GM04504 (cell line): ENCODE data around the gene ZNF77.
"Not testable (repeated sequence)": the region's sequence is repeated elsewhere in the genome, so short reads cannot be mapped to it uniquely, and the experiment has no call there.

ENCODE experiments used
- DNase-seq: peaks from one replicate; pipeline ENCODE4 v3.0.0-alpha.2; 2012; ENCODE audit warnings: low read depth

The ZNF77 gene

DNA sequence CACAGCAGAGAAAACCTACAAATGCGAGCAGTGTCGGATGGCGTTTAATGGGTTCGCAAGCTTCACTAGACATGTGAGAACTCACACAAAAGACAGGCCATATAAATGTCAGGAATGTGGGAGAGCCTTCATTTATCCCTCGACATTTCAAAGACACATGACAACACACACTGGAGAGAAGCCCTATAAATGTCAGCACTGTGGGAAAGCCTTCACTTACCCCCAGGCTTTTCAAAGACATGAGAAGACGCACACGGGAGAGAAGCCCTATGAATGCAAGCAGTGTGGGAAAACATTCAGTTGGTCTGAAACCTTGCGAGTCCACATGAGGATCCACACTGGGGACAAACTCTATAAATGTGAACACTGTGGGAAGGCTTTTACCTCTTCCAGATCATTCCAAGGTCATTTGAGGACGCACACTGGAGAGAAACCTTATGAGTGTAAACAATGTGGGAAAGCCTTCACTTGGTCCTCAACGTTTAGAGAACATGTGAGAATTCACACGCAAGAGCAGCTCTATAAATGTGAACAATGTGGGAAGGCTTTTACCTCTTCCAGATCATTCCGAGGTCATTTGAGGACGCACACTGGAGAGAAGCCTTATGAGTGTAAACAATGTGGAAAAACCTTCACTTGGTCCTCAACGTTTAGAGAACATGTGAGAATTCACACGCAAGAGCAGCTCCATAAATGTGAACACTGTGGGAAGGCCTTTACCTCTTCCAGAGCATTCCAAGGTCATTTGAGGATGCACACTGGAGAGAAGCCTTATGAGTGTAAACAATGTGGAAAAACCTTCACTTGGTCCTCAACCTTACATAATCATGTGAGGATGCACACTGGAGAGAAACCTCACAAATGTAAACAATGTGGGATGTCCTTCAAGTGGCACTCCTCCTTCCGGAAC, 27.2 kb downstream of the ZNF77 start:
- DNase-seq: no peak

DNA sequence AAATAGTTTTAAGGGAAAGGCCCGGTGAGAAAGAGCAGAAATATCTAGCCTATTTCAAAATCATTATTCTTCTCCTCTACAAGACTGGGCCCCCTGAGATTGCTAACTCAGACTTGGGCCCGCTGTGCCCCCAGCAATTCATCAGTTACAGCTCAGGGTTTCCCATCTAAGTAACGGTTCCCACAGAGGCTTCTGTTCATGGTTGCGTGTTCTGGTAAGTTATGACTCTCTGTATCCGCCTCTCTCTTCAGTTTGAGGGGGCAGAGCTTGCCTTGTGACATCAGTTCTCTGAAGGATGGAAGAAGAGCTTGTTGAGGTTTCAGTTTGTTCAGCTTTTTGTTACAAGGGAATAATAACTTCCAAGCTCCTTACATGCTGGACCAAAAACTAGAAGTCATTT, 32.5 kb downstream of the ZNF77 start:
- DNase-seq: no peak

DNA sequence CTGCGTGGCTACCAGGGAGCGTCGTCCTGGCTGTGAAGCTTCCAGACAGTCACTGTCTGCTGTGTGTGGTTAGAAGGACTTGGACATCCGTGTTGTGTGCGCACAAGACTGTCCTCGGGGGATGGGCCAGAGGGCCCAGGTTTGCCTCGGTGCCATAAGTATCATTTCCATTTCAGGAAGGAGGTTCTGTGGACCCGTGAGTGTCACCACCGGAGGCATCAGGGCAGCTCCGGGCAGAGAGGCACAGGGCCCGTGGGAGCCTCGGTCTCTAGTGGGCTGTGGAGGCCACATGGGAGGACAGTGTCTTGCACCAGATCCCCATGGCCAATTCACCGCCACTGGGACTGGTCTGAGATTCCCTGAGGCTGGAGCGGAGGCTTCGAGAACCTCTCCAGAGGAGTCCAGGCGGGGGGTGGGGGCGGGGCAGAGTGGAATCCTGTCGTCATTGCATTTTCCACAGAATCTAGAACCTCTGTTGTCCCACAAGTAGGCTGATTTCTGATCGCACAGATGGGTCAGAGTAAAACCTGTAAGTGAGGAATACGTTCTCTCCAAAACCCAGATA, 38.1 kb downstream of the ZNF77 start:
- DNase-seq: no peak

DNA sequence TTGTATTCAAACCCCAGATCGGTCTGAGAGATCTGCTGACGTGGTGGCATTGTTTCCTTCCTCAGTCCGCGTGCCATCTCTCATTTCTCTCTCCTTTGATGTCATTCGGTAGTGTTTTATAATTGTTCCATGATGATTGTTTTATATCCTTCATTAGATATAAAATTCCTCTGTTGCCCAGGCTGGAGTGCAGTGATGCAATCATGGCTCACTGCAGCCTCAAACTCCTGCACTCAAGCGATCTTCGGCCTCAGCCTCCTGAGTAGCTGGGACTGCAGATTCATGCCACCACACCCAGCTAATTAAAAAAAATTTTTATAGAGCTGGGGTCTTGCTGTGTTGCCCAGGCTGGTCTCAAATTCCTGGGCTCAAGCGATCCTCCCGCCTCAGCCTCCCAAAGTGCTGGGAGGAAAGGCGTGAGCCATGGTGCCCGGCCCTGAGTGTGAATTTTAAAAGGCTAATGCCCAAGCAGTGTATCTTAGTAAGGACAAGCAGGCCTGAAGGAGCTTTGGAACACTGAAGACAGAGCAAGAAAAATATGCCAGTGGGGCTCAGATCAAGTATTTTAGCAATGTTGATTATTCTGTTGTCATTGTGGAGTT, 38.8 kb downstream of the ZNF77 start:
- DNase-seq: no peak

DNA sequence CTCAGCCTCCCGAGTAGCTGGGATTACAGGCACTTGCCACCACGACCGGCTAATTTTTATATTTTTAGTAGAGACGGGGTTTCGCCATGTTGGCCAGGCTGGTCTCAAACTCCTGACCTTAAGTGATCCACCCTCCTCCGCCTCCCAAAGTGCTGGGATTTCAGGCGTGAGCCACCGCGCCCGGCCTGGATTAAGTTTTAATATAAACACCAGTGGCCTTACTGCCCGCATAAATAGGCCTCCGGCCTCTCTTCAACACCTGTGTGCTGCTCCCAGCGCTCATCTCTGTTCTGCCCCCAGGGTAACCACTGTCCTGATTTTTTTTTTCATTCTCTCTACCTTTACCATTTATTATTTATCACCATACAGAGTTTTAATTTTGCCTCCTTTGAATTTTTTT, 41.4 kb downstream of the ZNF77 start:
- not testable (repeated sequence) for DNase-seq

DNA sequence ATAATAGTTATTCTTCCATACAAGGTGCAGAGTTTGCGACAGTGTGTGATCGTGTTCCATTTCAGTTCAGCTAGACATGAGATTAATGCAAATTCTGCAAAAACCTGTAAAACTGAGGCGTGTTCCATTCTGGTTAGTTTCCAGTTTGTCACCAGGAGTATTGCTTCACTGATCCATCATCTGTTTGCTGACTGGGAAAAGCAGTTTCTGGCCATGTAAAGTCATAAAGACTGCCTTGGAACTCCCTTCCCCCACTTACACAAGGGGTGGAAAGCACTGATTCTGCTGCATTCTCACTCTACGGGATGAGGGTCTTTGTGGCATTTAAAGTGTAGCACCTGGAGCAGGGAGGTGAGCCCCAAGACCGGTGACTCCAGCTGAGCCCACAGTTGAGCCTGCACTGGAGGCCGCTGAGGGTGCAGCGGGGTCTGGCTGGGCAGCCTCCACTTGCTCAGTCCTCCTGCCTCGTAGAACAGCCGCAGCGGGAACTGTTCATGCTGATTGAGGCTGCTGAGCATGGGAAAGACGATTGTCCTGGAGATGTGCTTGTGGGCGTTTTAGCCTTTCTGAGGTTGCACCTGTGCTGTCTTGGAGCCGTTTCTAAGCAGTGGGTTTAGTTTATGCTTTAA, 42.1 kb downstream of the ZNF77 start:
- DNase-seq: no peak

DNA sequence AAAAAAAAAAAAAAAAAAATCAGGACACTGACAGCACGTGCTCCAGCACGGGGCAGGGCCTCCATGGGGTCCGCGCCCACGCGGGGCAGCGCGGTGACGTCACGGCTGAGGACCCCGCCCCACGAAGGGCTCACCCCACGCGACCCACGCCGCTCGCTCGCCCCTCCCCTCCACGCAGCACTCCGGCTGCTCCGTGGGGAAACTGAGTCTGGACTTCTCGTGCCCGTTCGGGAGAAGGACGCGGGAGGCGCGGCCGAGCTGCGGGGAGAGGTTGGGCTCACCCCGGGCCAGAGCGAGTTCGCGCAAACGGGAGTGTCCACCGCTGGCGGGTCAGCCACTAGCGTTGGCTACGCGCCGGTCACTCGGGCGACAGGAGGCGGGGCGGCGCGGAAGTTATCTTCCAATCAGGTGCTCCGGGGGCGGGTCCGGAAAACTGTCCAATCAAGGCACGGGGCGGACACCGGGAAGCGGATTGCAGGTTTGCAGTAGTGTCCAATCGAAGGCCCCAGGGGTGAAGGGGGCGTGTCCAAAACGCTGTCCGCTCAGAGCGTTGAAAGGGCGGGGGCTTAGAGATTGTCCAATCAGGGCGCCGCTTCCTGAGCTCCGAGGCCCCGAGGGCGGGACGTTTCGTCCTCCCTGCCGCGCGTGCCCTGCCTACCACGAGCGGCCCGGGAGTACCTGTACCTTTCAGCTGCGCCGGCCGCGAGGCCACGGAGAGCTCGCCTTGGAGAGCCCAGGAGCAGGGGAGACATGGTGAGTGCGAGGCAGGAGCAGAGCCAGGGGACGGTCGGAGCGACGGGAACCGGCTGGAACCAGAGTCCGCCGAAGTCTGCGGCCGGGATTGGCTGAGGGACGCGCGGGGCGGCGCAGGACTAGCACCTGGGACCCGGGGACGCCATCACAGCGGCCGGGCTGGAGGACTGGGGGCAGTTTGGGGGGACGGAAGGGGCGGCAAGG, 44.2 kb downstream of the ZNF77 start, which contains the start of gene ZNF57:
Gene ZNF57, plus strand, starts transcription at position 633 of the 957 bp plus-strand sequence. Its CDS starts 118 bp downstream, at position 751.
- peak; percentile 98 for DNase-seq

DNA sequence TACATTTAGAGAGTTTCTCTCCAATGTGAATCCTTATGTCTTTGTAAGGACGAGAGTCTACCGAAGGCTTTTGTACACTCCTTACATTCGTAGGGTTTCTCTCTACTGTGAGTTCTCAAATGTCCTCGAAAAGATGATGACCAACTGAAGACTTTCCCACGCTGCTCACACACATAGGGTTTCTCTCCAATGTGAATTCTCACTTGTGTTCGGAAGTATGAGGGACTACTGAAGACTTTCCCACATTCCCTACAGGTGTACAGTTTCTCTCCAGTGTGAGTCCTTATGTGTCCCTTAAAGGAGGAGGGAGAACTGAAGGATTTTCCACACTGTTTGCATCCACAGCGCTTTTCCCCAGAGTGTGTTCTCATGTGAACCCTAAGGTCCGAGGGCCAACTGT, 48.1 kb downstream of the ZNF77 start:
- DNase-seq: no peak

DNA sequence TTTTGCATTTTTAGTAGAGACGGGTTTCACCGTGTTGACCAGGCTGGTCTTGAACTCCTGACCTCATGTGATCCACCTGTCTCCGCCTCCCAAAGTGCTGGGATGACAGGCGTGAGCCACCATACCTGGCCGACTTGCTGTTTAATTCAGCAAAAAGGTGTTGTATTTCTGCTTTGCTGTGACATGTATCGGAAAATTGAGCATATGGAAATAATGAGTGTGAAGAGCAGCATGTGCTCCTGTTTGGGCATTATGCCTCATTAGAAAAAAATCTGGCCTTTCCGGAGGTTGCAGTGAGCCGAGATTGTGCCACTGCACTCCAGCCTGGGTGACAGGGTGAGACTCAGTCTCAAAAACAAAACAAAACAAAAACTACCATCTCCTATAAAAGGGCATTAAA, 54.2 kb downstream of the ZNF77 start:
- DNase-seq: not testable (repeated sequence)

DNA sequence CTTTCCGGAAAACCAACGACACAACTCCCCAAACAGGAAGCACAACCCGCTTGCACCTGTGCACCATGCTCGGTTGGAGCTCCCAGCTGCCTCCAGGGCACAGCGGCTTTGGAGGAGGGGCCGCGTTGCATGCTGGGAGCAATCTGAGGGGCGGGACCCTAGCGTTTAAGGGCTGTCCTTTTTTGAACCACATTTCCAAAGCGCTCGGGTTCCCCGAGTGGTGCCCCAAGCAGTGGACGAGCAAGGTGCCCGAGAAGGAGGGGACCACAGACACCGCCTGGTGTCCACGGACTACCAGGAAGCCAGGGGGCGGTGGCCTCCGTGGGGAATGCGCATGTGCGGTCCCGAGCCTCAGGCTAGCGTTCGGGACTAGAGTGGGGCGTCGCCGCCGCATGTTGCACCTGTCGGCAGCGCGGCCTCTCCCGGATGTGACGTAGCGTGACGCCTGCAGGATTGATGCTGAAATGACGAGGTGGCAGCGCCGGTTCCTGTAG, 56.0 kb downstream of the ZNF77 start:
- no peak for DNase-seq

DNA sequence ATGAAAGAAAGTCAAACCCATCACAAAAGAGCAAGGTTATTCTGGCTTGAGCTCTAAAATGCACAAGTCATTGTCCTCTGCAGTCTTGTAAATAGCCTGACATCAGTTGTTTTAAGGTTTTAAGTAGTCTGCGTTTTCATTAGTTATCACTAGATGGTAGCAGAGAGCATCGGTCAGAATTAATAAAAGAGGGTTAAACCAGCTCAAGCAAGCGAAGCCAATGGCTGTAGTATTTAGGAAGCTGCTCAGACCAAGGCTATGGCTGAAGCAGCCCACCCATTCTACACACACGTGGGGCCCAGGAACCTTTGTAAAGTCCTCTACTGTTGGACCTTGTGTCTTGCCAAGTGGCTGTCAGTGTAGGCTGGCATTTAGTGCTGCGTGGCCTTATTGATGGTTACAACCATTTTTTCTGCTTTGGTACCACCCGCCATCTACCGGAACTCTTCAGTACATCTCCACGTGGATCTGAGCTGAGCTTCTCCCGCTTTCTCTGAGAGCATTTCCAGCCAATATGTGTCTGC, 57.3 kb downstream of the ZNF77 start:
- peak; percentile 36 for DNase-seq

DNA sequence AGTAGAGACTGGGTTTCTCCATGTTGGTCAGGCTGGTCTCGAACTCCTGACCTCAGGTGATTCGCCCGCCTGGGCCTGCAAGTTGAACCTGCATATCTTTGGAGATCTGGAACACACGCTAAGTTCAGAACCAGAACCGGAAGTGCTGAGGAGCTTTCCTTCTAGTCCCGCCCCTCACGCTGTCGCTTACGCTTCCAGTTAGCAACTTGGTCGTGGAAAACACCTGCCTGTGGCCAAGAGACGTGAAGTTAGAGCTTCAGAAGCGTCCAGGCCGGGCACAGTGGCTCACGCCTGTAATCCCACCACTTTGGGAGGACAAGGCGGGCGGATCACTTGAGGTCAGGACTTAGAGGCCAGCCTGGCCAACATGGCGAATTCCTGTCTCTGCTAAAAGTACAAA, 59.0 kb downstream of the ZNF77 start:
- DNase-seq: no peak

DNA sequence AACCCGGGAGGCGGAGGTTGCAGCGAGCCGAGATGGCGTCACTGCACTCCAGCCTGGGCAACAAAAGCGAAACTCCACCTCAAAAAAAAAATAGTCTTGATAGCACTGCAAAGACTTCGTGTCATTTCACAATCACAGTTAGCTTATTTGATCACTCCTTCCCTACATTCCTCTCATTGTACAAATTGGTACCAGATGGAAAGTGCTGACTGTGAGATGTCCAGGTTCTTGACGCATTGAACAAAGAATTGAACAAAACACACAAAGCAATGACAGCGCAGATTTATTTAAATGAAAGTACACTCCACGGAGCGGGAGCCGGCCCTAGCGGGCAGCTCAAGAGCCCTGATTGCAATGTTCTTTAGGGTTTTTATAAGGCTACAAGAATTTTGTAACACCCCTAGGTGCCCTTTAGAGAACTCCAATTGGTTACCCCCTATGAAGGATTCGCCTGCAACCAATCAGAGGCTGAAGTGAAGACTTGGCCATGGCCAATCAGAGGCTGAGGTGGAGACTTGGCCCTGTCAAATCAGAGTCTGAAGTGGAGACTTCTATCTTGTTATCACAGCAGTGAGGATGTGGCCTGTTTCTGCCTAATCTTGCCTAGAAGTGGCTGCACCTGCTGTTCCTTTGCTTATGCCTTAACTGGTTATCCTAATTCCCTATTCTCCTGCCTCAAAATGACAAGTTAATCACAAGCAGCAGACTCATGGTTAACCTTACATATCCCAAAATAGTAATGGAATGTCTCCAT, 60.9 kb downstream of the ZNF77 start:
- no peak for DNase-seq
